Astrocyte (in vitro differentiated cells and primary cell): ENCODE measurements around the gene TM7SF3.

Experiments
- CTCF ChIP-seq: IDR thresholded peaks from 2 replicates; pipeline ENCODE4 v1.5.1; 2011; ENCODE audit warnings: low read depth, mild to moderate bottlenecking, inconsistent platforms, low read length, moderate library complexity; ENCODE audit not compliant: insufficient read depth
- EZH2 ChIP-seq: IDR thresholded peaks from 2 replicates; pipeline ENCODE4 v1.6.1; 2012; ENCODE audit warnings: mild to moderate bottlenecking, low read length, inconsistent platforms; ENCODE audit not compliant: insufficient read depth

GRCh38 chr12:27057543-27057942, 43.4 kb upstream of the TM7SF3 start:
- TF ChIP-seq CTCF (no peak), EZH2 (no peak)
